NT2/D1 (cell line): ENCODE results near the gene ZBTB11.

ENCODE experiments used
- SUZ12 ChIP-seq: IDR thresholded peaks from 2 replicates; pipeline ENCODE4 v1.6.1; 2011; ENCODE audit not compliant: insufficient read length, insufficient read depth; ENCODE audit errors: extremely low read depth
- YY1 ChIP-seq: IDR thresholded peaks from 2 replicates; pipeline ENCODE4 v1.6.1; 2011; ENCODE audit not compliant: insufficient read length, insufficient read depth
- ZNF274 ChIP-seq: IDR thresholded peaks from 2 replicates; pipeline ENCODE4 v1.6.1; 2011; ENCODE audit warnings: mild to moderate bottlenecking, low read depth, low read length

DNA sequence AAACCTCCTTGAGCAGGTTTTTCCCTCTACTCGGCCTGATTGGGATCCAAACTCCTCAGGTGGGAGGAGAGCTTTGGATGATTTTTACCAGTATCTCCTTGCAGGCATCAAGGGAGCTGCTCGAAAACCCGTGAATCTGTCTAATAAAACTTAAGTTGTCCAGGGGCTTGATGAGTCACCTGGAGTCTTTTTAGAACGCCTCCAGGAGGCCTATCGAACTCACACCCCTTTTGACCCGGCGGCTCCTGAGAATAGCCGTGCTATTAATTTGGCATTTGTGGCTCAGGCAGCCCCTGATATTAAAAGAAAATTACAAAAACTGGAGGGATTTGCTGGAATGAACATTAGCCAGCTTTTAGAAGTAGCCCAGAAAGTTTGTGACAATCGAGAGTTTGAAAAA is 41.6 kb downstream of the ZBTB11 start:
- TF ChIP-seq ZNF274 (no peak), YY1 (no peak), SUZ12 (no peak)
